GM19099 (cell line): ENCODE measurements around the gene HOXB6.

ENCODE experiments used
- POLR2A ChIP-seq: IDR thresholded peaks from 3 replicates; pipeline ENCODE4 v1.6.1; 2011; ENCODE audit warnings: low read depth; ENCODE audit not compliant: insufficient read length; ENCODE audit errors: extremely low read depth

Gene HOXB6

GRCh38 chr17:48559840-48560817, 44.7 kb downstream of the HOXB6 start:
- TF ChIP-seq POLR2A: no peak

GRCh38 chr17:48559122-48559839, 45.5 kb downstream of the HOXB6 start:
- TF ChIP-seq POLR2A: no peak

- TF ChIP-seq POLR2A: no peak
Measured at GRCh38 chr17:48558831-48559121, 46.0 kb downstream of the HOXB6 start.

GRCh38 chr17:48558057-48558830, 46.5 kb downstream of the HOXB6 start:
- no peak for TF ChIP-seq POLR2A

GRCh38 chr17:48556576-48557401, 48.0 kb downstream of the HOXB6 start:
- no peak for TF ChIP-seq POLR2A

- no peak for TF ChIP-seq POLR2A
Measured at GRCh38 chr17:48556229-48556575, 48.6 kb downstream of the HOXB6 start.

GRCh38 chr17:48555258-48556228, 49.2 kb downstream of the HOXB6 start:
- TF ChIP-seq POLR2A: no peak

- TF ChIP-seq POLR2A: no peak
Measured at GRCh38 chr17:48554412-48555257, 50.2 kb downstream of the HOXB6 start.

GRCh38 chr17:48553826-48554225, 51.0 kb downstream of the HOXB6 start:
- no peak for TF ChIP-seq POLR2A

GRCh38 chr17:48553190-48553547, 51.6 kb downstream of the HOXB6 start:
- TF ChIP-seq POLR2A: no peak

GRCh38 chr17:48552466-48553189, 52.2 kb downstream of the HOXB6 start:
- TF ChIP-seq POLR2A: no peak
